KMS-11 (cell line): ENCODE measurements around the gene CACNA1F.

Experiments
- H2AFZ ChIP-seq: fragments of 200-600 bp; sonication (generic); 2 replicates; pipeline ENCODE4 v1.6.1; 2016; ENCODE audit warnings: antibody characterized with exemption, mixed run types, low read depth
- H3K27ac ChIP-seq: fragments of 200-600 bp; sonication (generic); 2 replicates; pipeline ENCODE4 v1.6.1; 2016; ENCODE audit warnings: mild to moderate bottlenecking, mixed run types
- H3K27me3 ChIP-seq: fragments of 200-600 bp; sonication (generic); 2 replicates; pipeline ENCODE4 v1.6.1; 2017; ENCODE audit warnings: mild to moderate bottlenecking, low read depth, mixed run types, moderate library complexity; ENCODE audit not compliant: insufficient read depth
- H3K36me3 ChIP-seq: fragments of 200-600 bp; sonication (generic); 2 replicates; pipeline ENCODE4 v1.6.1; 2017; ENCODE audit warnings: mild to moderate bottlenecking, mixed run types; ENCODE audit not compliant: insufficient read depth
- H3K4me1 ChIP-seq: fragments of 200-600 bp; sonication (generic); 2 replicates; pipeline ENCODE4 v1.6.1; 2016; ENCODE audit warnings: mild to moderate bottlenecking, low read depth, mixed run types; ENCODE audit not compliant: poor library complexity, severe bottlenecking
- H3K4me2 ChIP-seq: fragments of 200-600 bp; sonication (generic); 2 replicates; pipeline ENCODE4 v1.7.0; 2016; ENCODE audit warnings: mild to moderate bottlenecking, mixed run types
- H3K4me3 ChIP-seq: fragments of 200-600 bp; sonication (generic); IDR thresholded peaks from 2 replicates; pipeline ENCODE4 v1.6.1; 2017; ENCODE audit warnings: low read depth, low read length, mixed read lengths; ENCODE audit not compliant: insufficient read depth
- H3K79me2 ChIP-seq: fragments of 200-600 bp; sonication (generic); 2 replicates; pipeline ENCODE4 v1.6.1; 2016; ENCODE audit warnings: low read depth, mixed run types; ENCODE audit not compliant: insufficient read depth
- H3K9ac ChIP-seq: fragments of 200-600 bp; sonication (generic); 2 replicates; pipeline ENCODE4 v1.6.1; 2016; ENCODE audit warnings: mild to moderate bottlenecking, mixed run types
- H4K20me1 ChIP-seq: fragments of 200-600 bp; sonication (generic); 2 replicates; pipeline ENCODE4 v1.6.1; 2016; ENCODE audit warnings: mild to moderate bottlenecking, mixed run types; ENCODE audit not compliant: insufficient read depth
- CTCF ChIP-seq: fragments of 200-600 bp; sonication (generic); conservative IDR thresholded peaks from 2 replicates; pipeline ENCODE4 v1.6.1; 2017; ENCODE audit warnings: low read depth, mild to moderate bottlenecking, antibody characterized with exemption, low read length, moderate library complexity, mixed read lengths

The CACNA1F gene

GRCh38 chrX:49199906-49200771 is 33.0 kb downstream of the CACNA1F start, which contains the start of gene SYP:
Gene SYP (minus strand): TSS chrX:49200193. CDS start chrX:49200186, 7 bp downstream.
- Histone ChIP-seq H3K4me1 (no peaks in the 10 kb centered on the region), H3K36me3 (no peaks in the 10 kb centered on the region), H3K27me3 (peaks cover 5% of the 10 kb centered on the region; the same call in 1 of the 2 replicates), H3K4me3 (no peak within 1 kb of the TSS), H2AFZ (peak within 1 kb of the TSS; percentile 92), H3K27ac (no peak within 1 kb of the TSS), H3K9ac (no peak within 1 kb of the TSS), H3K79me2 (no peaks in the 10 kb centered on the region), H4K20me1 (no peaks in the 10 kb centered on the region), H3K4me2 (peak within 1 kb of the TSS; percentile 57; the same call in 1 of the 2 replicates)
- TF ChIP-seq CTCF = no peak

DNA sequence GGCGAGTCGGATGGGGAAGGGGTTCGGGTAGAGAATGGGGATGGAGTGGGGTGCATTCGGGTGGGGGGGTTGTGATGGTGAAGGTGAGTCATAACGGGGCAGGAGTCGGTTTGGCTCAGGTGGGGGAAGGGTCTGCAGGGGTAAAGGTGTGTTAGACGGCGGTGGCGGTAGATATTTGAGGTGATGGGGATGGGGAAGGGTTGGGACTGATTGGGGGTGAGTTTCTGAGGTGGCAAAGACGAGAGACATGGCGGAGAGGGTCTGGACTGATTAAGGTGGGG is 33.9 kb downstream of the CACNA1F start:
- Histone ChIP-seq H3K4me3 (no peak overlapping the region), H4K20me1 (no peaks in the 10 kb centered on the region), H2AFZ (no peak overlapping the region), H3K27ac (no peak overlapping the region), H3K79me2 (no peaks in the 10 kb centered on the region), H3K27me3 (peaks cover 5% of the 10 kb centered on the region; the same call in 1 of the 2 replicates), H3K9ac (no peak overlapping the region), H3K36me3 (no peaks in the 10 kb centered on the region), H3K4me2 (no peak overlapping the region), H3K4me1 (no peaks in the 10 kb centered on the region)
- TF ChIP-seq CTCF = no peak

GRCh38 chrX:49198540-49199314 is 34.4 kb downstream of the CACNA1F start:
- H3K27me3 ChIP-seq = peaks cover 5% of the 10 kb centered on the region; the same call in 1 of the 2 replicates
- H3K27ac ChIP-seq = no peak overlapping the region
- no peak for TF ChIP-seq CTCF
- H3K4me2 ChIP-seq = no peak overlapping the region
- H4K20me1 ChIP-seq = no peaks in the 10 kb centered on the region
- H3K79me2 ChIP-seq = no peaks in the 10 kb centered on the region
- H3K4me3 ChIP-seq = no peak overlapping the region
- no peaks in the 10 kb centered on the region for H3K36me3 ChIP-seq
- H3K4me1 ChIP-seq = no peaks in the 10 kb centered on the region
- H2AFZ ChIP-seq = no peak overlapping the region
- no peak overlapping the region for H3K9ac ChIP-seq

DNA sequence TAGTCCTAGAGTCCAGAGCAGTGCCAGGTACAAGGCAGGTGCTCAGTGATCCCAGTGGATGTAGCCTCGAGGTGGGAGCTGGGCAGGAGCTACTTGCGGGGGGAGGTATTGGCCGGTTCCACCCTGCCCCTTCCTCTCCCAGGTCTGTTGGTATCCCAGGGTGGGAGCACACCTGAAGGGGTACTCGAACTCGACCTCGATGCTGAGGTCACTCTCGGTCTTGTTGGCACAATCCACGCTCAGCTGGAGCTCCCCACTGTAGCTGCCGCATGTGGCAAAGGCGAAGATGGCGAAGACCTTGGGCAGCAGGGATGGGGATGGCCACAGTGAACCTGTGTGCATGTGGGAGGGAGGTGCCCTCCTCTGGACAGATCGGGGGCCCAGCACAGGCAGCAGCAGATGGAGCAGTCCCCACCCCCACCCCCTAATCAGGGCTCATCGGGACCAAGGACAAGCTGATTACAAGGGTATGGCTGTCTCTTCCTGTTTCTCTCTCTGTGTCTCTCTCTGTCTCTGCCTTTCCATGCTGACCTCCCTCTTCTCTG is 35.5 kb downstream of the CACNA1F start:
- H3K4me1 ChIP-seq = peaks cover under 1% of the 10 kb centered on the region
- no peaks in the 10 kb centered on the region for H3K79me2 ChIP-seq
- no peak overlapping the region for H3K4me2 ChIP-seq
- peaks cover 5% of the 10 kb centered on the region; the same call in 1 of the 2 replicates for H3K27me3 ChIP-seq
- H3K27ac ChIP-seq = no peak overlapping the region
- H3K4me3 ChIP-seq = no peak overlapping the region
- no peak overlapping the region for H3K9ac ChIP-seq
- H4K20me1 ChIP-seq = no peaks in the 10 kb centered on the region
- TF ChIP-seq CTCF = no peak
- H2AFZ ChIP-seq = no peak overlapping the region
- H3K36me3 ChIP-seq = no peaks in the 10 kb centered on the region
